D341Med (cell line): ENCODE results near the gene WSCD2.

Experiments used
- DNase-seq: peaks from one replicate; pipeline ENCODE4 v3.0.0; 2012; ENCODE audit warnings: low spot score

Gene WSCD2

GRCh38 chr12:108270035-108270848, 141.2 kb downstream of the WSCD2 start:
- no peak for DNase-seq

- no peak for DNase-seq
These were observed 141.7 kb downstream of the WSCD2 start for GRCh38 chr12:108270849-108271143.

- peak; percentile 40 for DNase-seq
These were observed 143.1 kb downstream of the WSCD2 start for GRCh38 chr12:108271951-108272872.

GRCh38 chr12:108273217-108273616, 144.1 kb downstream of the WSCD2 start:
- peak; percentile 88 for DNase-seq

- DNase-seq: no peak
These were observed 148.5 kb downstream of the WSCD2 start for GRCh38 chr12:108277613-108278012.

GRCh38 chr12:108282160-108282559, 153.1 kb downstream of the WSCD2 start:
- no peak for DNase-seq

GRCh38 chr12:108282676-108283075, 153.6 kb downstream of the WSCD2 start:
- DNase-seq: no peak

GRCh38 chr12:108284163-108284562, 155.1 kb downstream of the WSCD2 start:
- no peak for DNase-seq

- DNase-seq: no peak
These were observed 155.9 kb downstream of the WSCD2 start for GRCh38 chr12:108285016-108285415.

GRCh38 chr12:108287227-108287626, 158.1 kb downstream of the WSCD2 start:
- DNase-seq: no peak

- no peak for DNase-seq
These were observed 160.5 kb downstream of the WSCD2 start for GRCh38 chr12:108289350-108290161.

- no peak for DNase-seq
These were observed 166.6 kb downstream of the WSCD2 start for GRCh38 chr12:108295641-108296040.

GRCh38 chr12:108296945-108297344, 167.9 kb downstream of the WSCD2 start:
- no peak for DNase-seq

- DNase-seq: no peak
These were observed 168.3 kb downstream of the WSCD2 start for GRCh38 chr12:108297424-108297823.

GRCh38 chr12:108297895-108298760, 169.0 kb downstream of the WSCD2 start:
- DNase-seq: no peak

- DNase-seq: no peak
These were observed 169.7 kb downstream of the WSCD2 start for GRCh38 chr12:108298761-108299275.

- peak; percentile 51 for DNase-seq
These were observed 170.4 kb downstream of the WSCD2 start for GRCh38 chr12:108299516-108299915.
